Endodermal cell (in vitro differentiated cells): ENCODE results near the gene ANKRD13A. TPM values are rescaled to one million over a fixed set of nuclear protein-coding genes. Genes with fewer than 3 reads are reported as not detected.
A peak's percentile ranks its signal among the peaks of the same experiment; 100 is the strongest.

Experiments
- DNase-seq: peaks from one replicate; pipeline ENCODE4 v3.0.0-alpha.2; 2017
- H3K27ac ChIP-seq: 2 replicates; pipeline ENCODE4 v1.5.1; 2013; ENCODE audit warnings: mild to moderate bottlenecking, low read depth, low read length, moderate library complexity
- H3K27me3 ChIP-seq: 2 replicates; pipeline ENCODE4 v1.6.1; 2013; ENCODE audit warnings: mild to moderate bottlenecking, low read length, moderate library complexity; ENCODE audit not compliant: insufficient read depth, control insufficient read depth, poor library complexity, severe bottlenecking
- H3K36me3 ChIP-seq: 2 replicates; pipeline ENCODE4 v1.7.0; 2013; ENCODE audit warnings: mild to moderate bottlenecking, low read length, moderate library complexity; ENCODE audit not compliant: control insufficient read depth, insufficient read depth
- H3K4me1 ChIP-seq: one replicate; pipeline ENCODE4 v1.7.0; 2013; ENCODE audit warnings: low read length; ENCODE audit not compliant: control insufficient read depth, insufficient read depth
- H3K4me3 ChIP-seq: 2 replicates; pipeline ENCODE4 v1.5.1; 2013; ENCODE audit warnings: mild to moderate bottlenecking, low read length, moderate library complexity
- H3K9ac ChIP-seq: 2 replicates; pipeline ENCODE4 v1.6.1; 2013; ENCODE audit warnings: mild to moderate bottlenecking, low read length, moderate library complexity; ENCODE audit not compliant: poor library complexity, severe bottlenecking; ENCODE audit errors: extremely low read depth
- H3K9me3 ChIP-seq: 2 replicates; pipeline ENCODE4 v1.6.1; 2013; ENCODE audit warnings: mild to moderate bottlenecking, low read length, moderate library complexity; ENCODE audit not compliant: control insufficient read depth
- H3K27ac Mint-ChIP-seq: 2 replicates; pipeline ENCODE4 v1.8.0; 2020; ENCODE audit warnings: mixed read lengths
- H3K27me3 Mint-ChIP-seq: 2 replicates; pipeline ENCODE4 v1.8.0; 2021; ENCODE audit warnings: mild to moderate bottlenecking, mixed read lengths; ENCODE audit not compliant: insufficient read depth
- H3K36me3 Mint-ChIP-seq: 2 replicates; pipeline ENCODE4 v1.8.0; 2020; ENCODE audit warnings: low read depth, mixed read lengths
- H3K4me1 Mint-ChIP-seq: 2 replicates; pipeline ENCODE4 v1.8.0; 2020; ENCODE audit warnings: mixed read lengths
- H3K4me3 Mint-ChIP-seq: 2 replicates; pipeline ENCODE4 v1.8.0; 2020; ENCODE audit warnings: mild to moderate bottlenecking, moderate library complexity, mixed read lengths
- H3K9me3 Mint-ChIP-seq: 2 replicates; pipeline ENCODE4 v1.8.0; 2020; ENCODE audit warnings: mild to moderate bottlenecking, mixed read lengths
- WGBS, 2 experiments: methylation state at CpG; one replicate each; pipeline versions ENCODE4 v1.1.5 to v1.1.7; 2013; ENCODE audit warnings: missing lambda C conversion rate in 2 of 2, mixed read lengths in 1 of 2; ENCODE audit not compliant: insufficient coverage in 1 of 2, insufficient read length in 1 of 2; 5-methylcytosine and 5-hydroxymethylcytosine counted together
- total RNA-seq, 2 donors: library from RNA; stranded (reverse); fragmentation: NEBNext Ultra II Directional in 1 of 2; extraction: Animal tissue kit (Norgen Biotek cat#: 25700) in 1 of 2; gene quantifications; 2 replicates in 1 of 2; 3 replicates in 1 of 2; pipeline ENCODE4 v1.2.1, GENCODE V29; 2021
- TF ChIP-seq, protein P1 (sequence below): fragments of 200-600 bp; sonication (generic); conservative IDR thresholded peaks from 2 replicates; pipeline ENCODE4 v1.5.0; 2021; ENCODE audit warnings: antibody characterized with exemption, mild to moderate bottlenecking

ANKRD13A gene
- total RNA-seq, 2 donors from 2014 or later, result 33.2 to 44.6 TPM

GRCh38 chr12:109998241-109998903, 858 bp upstream of the ANKRD13A start:
- peak overlapping the region; percentile 97 for H3K4me3 ChIP-seq
- TF ChIP-seq, protein P1, sequence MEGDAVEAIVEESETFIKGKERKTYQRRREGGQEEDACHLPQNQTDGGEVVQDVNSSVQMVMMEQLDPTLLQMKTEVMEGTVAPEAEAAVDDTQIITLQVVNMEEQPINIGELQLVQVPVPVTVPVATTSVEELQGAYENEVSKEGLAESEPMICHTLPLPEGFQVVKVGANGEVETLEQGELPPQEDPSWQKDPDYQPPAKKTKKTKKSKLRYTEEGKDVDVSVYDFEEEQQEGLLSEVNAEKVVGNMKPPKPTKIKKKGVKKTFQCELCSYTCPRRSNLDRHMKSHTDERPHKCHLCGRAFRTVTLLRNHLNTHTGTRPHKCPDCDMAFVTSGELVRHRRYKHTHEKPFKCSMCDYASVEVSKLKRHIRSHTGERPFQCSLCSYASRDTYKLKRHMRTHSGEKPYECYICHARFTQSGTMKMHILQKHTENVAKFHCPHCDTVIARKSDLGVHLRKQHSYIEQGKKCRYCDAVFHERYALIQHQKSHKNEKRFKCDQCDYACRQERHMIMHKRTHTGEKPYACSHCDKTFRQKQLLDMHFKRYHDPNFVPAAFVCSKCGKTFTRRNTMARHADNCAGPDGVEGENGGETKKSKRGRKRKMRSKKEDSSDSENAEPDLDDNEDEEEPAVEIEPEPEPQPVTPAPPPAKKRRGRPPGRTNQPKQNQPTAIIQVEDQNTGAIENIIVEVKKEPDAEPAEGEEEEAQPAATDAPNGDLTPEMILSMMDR, result no peak
- H3K36me3 ChIP-seq, result peaks cover 9% of the 10 kb centered on the region
- WGBS, 2 experiments, result 81 to 82% methylated on average over 6 to 9 of the region's 9 CpGs
- Mint-ChIP-seq H3K9me3 (no peaks in the 10 kb centered on the region), H3K4me1 (peaks cover 29% of the 10 kb centered on the region), H3K27me3 (no peaks in the 10 kb centered on the region), H3K27ac (peak overlapping the region; percentile 100), H3K4me3 (peak overlapping the region; percentile 79), H3K36me3 (peaks cover 2% of the 10 kb centered on the region)
- no peaks in the 10 kb centered on the region for H3K27me3 ChIP-seq
- H3K9me3 ChIP-seq, result no peaks in the 10 kb centered on the region
- DNase-seq, result no peak
- peak overlapping the region; percentile 97 for H3K9ac ChIP-seq
- no peak overlapping the region for H3K27ac ChIP-seq
- H3K4me1 ChIP-seq, result no peaks in the 10 kb centered on the region

DNA sequence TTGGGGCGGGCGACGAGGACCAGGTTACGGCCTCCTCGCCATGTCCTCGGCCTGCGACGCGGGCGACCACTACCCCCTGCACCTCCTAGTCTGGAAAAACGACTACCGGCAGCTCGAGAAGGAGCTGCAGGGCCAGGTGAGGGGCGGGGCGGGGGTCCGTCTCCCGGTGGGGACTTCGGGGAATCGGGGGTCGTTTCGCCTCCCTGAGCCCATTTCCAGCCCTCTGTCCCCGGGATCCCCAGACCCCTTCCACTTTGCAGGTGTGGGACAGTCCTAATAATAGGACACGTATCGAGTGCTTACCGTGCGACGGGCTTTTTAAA, 380 bp downstream of the ANKRD13A start:
- Mint-ChIP-seq H3K36me3 (peaks cover 3% of the 10 kb centered on the region), H3K27ac (peak overlapping the region; percentile 83), H3K9me3 (no peaks in the 10 kb centered on the region), H3K27me3 (no peaks in the 10 kb centered on the region), H3K4me1 (peaks cover 24% of the 10 kb centered on the region), H3K4me3 (peak overlapping the region; percentile 79)
- no peaks in the 10 kb centered on the region for H3K9me3 ChIP-seq
- no peak overlapping the region for H3K27ac ChIP-seq
- TF ChIP-seq, protein P1, result no peak
- H3K4me1 ChIP-seq, result no peaks in the 10 kb centered on the region
- H3K27me3 ChIP-seq, result no peaks in the 10 kb centered on the region
- peak overlapping the region; percentile 97 for H3K4me3 ChIP-seq
- peaks cover 9% of the 10 kb centered on the region for H3K36me3 ChIP-seq
- no peak for DNase-seq
- WGBS, 2 experiments, result 0% methylated on average over 3 to 27 of the region's 27 CpGs
- peak overlapping the region; percentile 97 for H3K9ac ChIP-seq

DNA sequence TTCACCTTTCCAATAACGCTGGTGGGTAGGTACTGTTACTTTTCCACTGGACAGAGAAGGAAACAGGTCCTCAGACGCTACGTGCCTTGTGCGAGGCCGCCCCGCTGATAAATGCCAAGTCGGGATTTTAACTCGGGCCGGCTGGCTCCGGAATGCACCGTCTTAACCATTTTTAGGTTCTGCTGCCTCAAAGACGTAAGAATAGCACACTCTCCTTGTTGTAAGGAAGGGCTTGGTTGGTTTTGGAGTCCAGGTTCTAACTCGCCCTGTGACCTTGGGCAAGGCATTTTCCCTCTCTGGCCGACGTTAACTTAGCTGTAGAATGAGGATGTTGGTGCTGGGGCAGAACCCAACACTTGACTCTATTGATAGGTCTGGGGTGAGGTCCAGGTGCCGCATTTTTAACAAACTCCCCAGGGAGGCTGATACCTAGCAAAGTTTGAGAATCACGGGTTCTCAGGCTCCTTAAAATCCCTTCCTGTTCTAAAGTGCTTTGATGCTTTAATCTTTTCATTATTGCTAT, 814 bp downstream of the ANKRD13A start:
- H3K9me3 ChIP-seq, result no peaks in the 10 kb centered on the region
- TF ChIP-seq, protein P1, result no peak
- Mint-ChIP-seq H3K27ac (peak overlapping the region; percentile 83), H3K9me3 (no peaks in the 10 kb centered on the region), H3K27me3 (no peaks in the 10 kb centered on the region), H3K4me3 (peak overlapping the region; percentile 79), H3K4me1 (peaks cover 20% of the 10 kb centered on the region), H3K36me3 (peaks cover 3% of the 10 kb centered on the region)
- no peaks in the 10 kb centered on the region for H3K4me1 ChIP-seq
- H3K27me3 ChIP-seq, result no peaks in the 10 kb centered on the region
- peak overlapping the region; percentile 97 for H3K4me3 ChIP-seq
- 3 to 18% methylated on average over 7 to 17 of the region's 17 CpGs for WGBS, 2 experiments
- peak; percentile 76 for DNase-seq
- no peak overlapping the region for H3K27ac ChIP-seq
- H3K9ac ChIP-seq, result peak overlapping the region; percentile 97
- peaks cover 10% of the 10 kb centered on the region for H3K36me3 ChIP-seq
